GM18507 (cell line): ENCODE results near the gene UBA5.

Source experiments
- DNase-seq: peaks from one replicate; pipeline ENCODE4 v3.0.0; 2011; ENCODE audit warnings: low read depth; ENCODE audit not compliant: insufficient read length; ENCODE audit errors: extremely low spot score
- FAIRE-seq: peaks from 2 replicates; lab custom pipeline; 2011; peaks lifted over from hg19 to GRCh38; lab: Jason Lieb, UNC

Gene UBA5

GRCh38 chr3:132650153-132650552 lies 10.0 kb upstream of the UBA5 start:
- no peak for FAIRE-seq
- DNase-seq = no peak

DNA sequence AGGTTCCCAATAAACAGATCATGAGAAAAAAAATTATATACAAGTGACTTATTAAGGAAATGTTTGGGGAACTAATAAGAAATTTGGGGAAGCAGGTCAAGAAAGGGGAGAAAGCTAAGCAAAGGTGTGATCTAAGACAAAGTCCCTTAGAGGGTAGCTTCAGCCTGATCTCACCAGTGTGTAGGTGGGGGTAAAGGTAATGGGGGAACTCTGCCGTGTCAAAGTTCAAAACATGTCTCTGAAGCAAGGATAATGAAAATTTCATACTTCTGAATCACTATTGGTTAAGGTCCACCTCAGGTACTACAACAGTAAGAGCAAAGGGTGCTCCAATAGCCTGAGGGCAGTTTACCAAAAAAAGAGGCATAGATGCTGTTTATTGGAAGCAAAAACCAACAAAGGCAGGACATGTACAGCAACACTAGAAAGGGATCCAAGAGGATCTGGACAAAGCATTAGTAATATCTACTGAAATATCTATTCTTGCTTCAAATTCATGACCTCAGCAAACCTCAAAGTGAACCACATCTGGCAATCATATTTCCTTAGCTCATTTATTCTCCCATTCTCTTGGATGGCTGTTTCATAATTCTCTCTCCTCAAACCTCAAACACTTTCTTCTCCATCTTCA lies 7.4 kb upstream of the UBA5 start:
- DNase-seq (no peak), FAIRE-seq (peak; percentile 24)

DNA sequence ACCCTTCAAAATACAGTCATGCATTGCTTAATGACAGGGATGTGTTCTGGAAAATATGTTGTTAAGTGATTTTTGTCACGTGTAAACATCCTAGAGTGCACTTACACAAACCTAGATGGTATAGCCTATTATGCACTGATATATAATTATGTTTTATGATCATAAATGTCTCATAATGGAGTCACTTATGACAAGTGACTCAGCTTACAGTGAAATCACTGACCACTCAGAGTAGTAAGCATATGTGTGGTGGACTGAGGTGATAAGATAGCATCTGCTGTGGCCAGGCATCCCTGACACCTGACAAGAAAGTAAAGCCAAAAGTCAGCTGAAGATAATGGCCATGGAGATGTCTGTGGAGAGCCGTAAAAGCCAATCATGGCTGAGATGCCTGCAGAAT lies 5.9 kb upstream of the UBA5 start:
- no peak for DNase-seq
- FAIRE-seq = no peak

DNA sequence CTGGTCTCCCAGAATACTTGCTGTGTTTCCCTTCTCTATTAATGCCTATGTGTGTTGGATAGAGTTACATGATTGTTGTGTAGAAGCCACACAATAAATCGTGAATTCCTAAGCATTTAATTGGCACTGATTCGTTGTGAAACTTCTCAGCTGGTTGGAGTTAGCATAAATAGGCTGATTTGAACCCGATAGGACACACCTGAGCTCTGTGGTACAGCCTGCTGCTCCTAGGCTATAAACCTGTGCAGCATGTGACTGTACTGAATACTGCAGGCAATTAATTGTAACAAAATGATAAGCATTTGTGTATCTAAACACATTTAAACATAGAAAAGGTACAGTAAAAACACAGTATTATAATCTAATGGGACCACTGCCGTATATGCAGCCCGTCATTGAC lies 5.4 kb upstream of the UBA5 start:
- no peak for FAIRE-seq
- no peak for DNase-seq

- DNase-seq (no peak), FAIRE-seq (no peak)
Observed at GRCh38 chr3:132655471-132655870, 4.7 kb upstream of the UBA5 start.

DNA sequence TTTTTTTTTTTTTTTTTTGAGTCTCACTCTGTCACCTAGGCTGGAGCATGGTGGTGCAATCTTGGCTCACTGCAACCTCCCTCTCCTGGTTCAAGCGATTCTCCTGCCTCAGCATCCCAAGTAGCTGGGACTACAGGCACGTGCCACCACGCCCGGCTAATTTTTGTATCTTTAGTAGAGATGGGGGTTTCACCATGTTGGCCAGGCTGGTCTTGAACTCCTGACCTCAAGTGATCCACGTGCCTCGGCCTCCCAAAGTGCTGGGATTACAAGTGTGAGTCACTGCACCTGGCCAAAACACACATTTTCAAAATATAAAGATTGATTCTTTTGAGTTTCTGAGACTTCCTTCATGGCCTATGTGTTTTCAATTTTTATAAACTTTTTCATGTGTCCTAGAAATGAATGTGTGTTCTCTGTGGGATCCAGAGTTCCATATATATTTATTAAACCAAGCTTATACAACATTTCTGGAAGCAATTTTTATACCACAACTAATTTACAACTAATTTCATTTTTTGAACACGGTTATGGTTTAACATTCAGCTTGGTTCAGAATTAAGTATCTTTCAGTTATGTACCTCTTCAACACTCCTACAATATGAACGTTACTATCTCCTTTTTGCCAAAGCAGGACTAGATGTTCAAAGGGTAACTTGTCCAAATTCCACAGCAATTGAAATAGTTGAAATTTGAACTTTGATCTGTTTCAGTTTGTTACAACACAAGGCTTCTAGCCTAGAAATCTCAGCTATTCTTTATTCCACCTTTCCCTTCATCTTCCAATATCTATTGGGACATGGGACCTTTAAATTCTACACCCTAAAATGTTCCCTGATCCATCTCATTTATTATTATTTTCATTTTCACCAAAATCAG lies 2.0 kb upstream of the UBA5 start:
- no peak for DNase-seq
- no peak for FAIRE-seq

- DNase-seq (no peak), FAIRE-seq (no peak)
Observed at GRCh38 chr3:132659000-132659364, 1.1 kb upstream of the UBA5 start.

DNA sequence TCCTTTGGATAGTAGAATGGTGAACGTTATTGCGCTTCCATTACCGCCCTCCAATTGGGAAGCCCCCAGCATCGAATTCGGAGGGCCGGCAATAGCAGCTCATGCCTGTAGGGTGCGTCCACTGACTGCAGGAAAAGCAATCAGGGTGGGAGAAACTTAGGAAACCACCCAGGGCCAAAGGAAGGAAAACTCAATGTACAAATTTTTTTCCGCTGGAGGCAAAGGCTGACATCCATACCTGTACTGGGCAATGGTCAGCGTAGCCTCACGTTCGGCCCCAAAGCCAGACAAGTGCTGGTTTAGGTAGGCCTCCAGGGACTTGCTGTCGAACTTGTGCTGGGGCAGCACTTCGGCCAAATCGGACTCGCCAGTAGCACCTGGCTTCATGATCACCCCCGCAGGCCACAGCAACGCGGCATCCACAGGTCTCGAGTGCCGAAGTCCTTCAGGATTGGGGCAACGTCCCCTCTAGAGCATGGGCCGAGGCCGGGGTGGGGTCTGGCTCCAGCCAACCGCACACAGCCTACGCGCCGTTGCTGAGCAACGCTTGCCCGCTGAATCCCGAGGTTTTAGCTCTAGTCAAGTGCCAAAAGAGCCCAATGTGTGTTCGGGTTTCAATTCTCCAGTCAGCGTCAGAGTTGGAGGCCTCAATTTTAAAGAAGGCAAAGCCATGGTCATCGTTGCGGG lies 621 bp upstream of the UBA5 start, which contains the start of gene ACAD11:
TSS of gene ACAD11 (minus strand) at position 445 of the 687 bp plus-strand sequence. CDS start at position 387, 58 bp downstream.
- FAIRE-seq = peak; percentile 84
- DNase-seq = peak; percentile 26

DNA sequence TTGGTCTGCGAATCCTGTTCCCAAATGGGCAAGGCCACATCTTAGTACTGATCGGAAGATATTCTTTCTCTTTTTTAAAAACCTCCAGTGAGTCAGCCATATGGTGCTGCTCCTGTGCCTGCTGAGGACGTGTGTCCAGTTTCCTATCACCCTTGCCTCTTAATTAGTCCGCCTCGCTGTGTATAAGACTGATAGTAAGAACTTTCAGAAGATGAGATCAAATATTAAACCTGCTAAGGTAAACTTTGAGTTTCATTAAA lies 612 bp downstream of the UBA5 start:
- peak; percentile 12 for FAIRE-seq
- no peak for DNase-seq

- FAIRE-seq (peak; percentile 31), DNase-seq (no peak)
Observed at GRCh38 chr3:132661101-132661500, 972 bp downstream of the UBA5 start.

GRCh38 chr3:132662212-132662611 lies 2.1 kb downstream of the UBA5 start:
- DNase-seq (no peak), FAIRE-seq (no peak)

DNA sequence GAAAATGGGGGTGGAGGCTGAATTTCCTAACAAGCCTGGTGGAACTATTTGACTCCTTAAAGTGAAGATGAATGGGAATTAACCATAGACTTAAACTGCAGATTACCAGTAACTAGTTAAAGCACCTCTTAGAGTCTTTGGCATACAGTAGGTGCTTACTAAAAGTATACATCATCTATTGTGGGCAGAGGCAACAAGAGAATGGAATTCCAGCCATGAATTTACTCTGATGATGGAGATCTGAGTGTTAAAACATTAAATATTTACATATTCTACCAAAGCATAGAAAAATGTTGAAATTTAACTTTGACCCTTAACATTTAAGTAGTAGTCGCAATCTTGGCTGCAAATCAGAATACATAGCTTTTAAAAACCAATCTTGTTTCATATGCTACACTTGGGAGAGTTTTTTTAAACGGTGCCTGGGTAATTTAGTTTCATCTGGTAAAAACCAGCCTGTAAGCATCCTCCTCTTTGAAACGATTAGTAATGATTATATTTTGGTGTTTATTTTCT lies 5.2 kb downstream of the UBA5 start:
- no peak for FAIRE-seq
- DNase-seq = no peak

GRCh38 chr3:132669256-132669777 lies 9.2 kb downstream of the UBA5 start:
- DNase-seq (no peak), FAIRE-seq (no peak)

DNA sequence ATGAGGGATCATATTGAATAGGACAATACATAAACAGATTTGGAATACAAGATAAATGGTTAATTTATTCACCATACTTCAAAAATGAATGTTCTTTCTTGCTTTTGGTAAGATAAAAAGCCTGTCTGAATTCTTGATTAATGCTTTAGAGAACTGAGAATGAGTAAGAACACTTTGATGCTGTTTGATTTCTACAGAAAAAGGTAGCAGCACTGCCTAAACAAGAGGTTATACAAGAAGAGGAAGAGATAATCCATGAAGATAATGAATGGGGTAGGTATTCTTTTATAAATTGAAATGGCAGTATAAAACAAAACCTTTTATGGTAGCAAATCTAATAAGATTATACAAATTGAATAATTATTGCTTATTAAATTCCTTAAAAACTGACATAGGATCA lies 15.3 kb downstream of the UBA5 start:
- FAIRE-seq = no peak

DNA sequence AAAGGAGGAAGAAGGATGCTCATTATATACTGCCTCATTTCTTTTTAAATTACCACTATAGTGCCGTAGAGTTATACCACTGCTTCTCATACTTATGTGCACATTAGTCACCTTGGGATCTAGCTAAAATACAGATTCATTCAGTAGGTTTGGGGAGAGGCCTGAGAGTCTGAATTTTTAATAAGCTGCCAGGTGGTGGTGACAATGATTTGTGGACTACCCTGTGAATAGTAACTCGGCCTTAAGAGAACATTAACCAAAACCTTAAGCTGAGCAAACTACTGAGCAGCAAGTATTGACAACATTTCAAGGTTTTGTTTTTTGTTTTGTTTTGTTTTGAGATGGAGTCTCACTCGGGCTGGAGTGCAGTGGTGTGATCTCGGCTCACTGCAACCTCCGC lies 19.8 kb downstream of the UBA5 start:
- FAIRE-seq = no peak
- DNase-seq = no peak

More for the DNA sequence above, 15.3 kb downstream of the UBA5 start:
- no peak for DNase-seq

DNA sequence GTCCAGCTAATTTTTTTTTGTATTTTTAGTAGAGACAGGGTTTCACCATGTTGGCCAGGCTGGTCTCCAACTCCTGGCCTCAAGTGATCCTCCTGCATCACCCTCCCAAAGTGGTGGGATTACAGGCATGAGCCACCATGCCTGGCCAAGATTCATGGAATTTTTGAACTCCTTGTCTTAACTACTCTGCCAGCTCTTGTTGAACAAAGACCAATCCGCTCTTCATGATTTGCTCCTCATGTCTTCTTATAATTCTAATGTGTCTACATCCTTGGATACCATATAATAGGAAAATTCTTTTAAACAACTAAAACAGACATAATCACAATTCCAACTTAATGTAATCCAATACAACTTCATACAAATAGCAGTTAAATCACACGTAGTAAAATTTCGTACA lies 21.3 kb downstream of the UBA5 start:
- FAIRE-seq = no peak
- DNase-seq = no peak

- FAIRE-seq (no peak), DNase-seq (no peak)
Observed at GRCh38 chr3:132682201-132682600, 22.1 kb downstream of the UBA5 start.

DNA sequence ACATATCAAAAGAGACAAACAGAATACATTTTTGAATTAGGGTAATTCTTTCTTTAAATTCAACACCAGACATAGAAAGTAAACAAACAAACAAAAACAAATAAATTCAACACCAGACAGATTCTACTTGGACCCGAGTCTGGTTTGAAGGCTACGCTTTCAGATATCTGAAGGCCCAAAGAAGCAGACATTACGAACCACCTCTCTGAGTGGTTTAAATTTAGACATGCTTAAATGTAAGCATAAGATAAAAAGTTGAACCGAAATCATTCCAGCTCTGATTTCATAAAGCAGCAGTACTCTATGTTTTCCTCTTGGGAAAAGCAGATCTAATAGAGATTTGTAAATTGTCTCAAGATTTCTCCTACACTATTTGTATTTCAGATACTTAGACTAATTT lies 29.9 kb downstream of the UBA5 start:
- FAIRE-seq = no peak
- DNase-seq = no peak

GRCh38 chr3:132694991-132695390 lies 34.9 kb downstream of the UBA5 start:
- FAIRE-seq (no peak), DNase-seq (no peak)

GRCh38 chr3:132695422-132695821 lies 35.3 kb downstream of the UBA5 start:
- DNase-seq = no peak
- FAIRE-seq = no peak
